ENCODE measurements around the gene CD24. TPM values are rescaled to one million over a fixed set of nuclear protein-coding genes. Genes with fewer than 3 reads are reported as not detected.

CD24 gene
- total and polyA plus RNA-seq, 2 of the 8 experiments (the other 6 are each of a cell fraction or from before 2014, with no cell fraction given): 2,134 to 2,327 TPM

- no peak overlapping the region for H2AK5ac ChIP-seq (ENCODE audit: low read depth, low read length)
- H3K14ac ChIP-seq (ENCODE audit: insufficient read length): no peak overlapping the region
- H3K23ac ChIP-seq (ENCODE audit: insufficient read length): no peak overlapping the region
- no peaks in the 10 kb centered on the region for H3K9me3 ChIP-seq (ENCODE audit: insufficient read depth in 2 of 2, low read depth in 1 of 2, low read length in 1 of 2)
- FAIRE-seq: no peak
- H3K18ac ChIP-seq (ENCODE audit: extremely low read depth, low read length): no peak overlapping the region
- DNase-seq (ENCODE audit: low read depth in 1 of 2, low spot score in 2 of 2): no peak
- no peak overlapping the region for H3K4me2 ChIP-seq (ENCODE audit: insufficient read depth in 1 of 2, low read depth in 2 of 2, low read length in 2 of 2)
- CTCF ChIA-PET (ENCODE audit: partially characterized antibody): interaction anchor here (0.8 to 1.4 kb wide), 4 partner anchors 10 to 58 kb away, joined by 3 to 7 read pairs (median 3); no protein-coding TSS in a partner anchor
- no peak overlapping the region for H4K8ac ChIP-seq (ENCODE audit: extremely low read depth, insufficient read depth, low read length)
- 94% methylated on average over 3 of the region's 3 CpGs; no CpG with 5 or more reads in 1 of the 2 experiments for WGBS, 2 experiments (ENCODE audit: extremely low coverage in 1 of 2, insufficient coverage in 1 of 2, insufficient read length in 1 of 2, insufficient replicate concordance in 2 of 2, low coverage in 1 of 2, low lambda C conversion rate in 2 of 2, missing lambda C conversion rate in 1 of 2)
- H3K27ac ChIP-seq (ENCODE audit: low read depth, low read length): no peak overlapping the region
- no peak overlapping the region for H3K4me3 ChIP-seq (ENCODE audit: extremely low read depth in 1 of 4, insufficient read depth in 2 of 4, low read depth in 3 of 4, low read length in 4 of 4)
- no peaks in the 10 kb centered on the region for H3K79me2 ChIP-seq (ENCODE audit: control insufficient read depth in 1 of 2, insufficient read depth in 2 of 2, low read length in 2 of 2)
- H2BK20ac ChIP-seq (ENCODE audit: low read length): no peak overlapping the region
- H3K23me2 ChIP-seq (ENCODE audit: low read depth, low read length): no peaks in the 10 kb centered on the region
- H3K79me1 ChIP-seq (ENCODE audit: low read depth, low read length): no peaks in the 10 kb centered on the region
- no peaks in the 10 kb centered on the region for H4K20me1 ChIP-seq (replicated peaks in 1 of 2; ENCODE audit: control insufficient read depth in 1 of 2, insufficient read depth in 2 of 2, low read length in 2 of 2)
- H2BK12ac ChIP-seq (ENCODE audit: low read depth, low read length): no peak overlapping the region
- H3K4me1 ChIP-seq (replicated peaks in 1 of 4; ENCODE audit: control insufficient read depth in 3 of 4, insufficient read depth in 4 of 4, low read length in 3 of 4): 0 out of 7 replicates have a peak, but pooled peaks cover 0 to 2% (median 0%) of the 10 kb centered on the region in 4 experiments
- H2BK5ac ChIP-seq (ENCODE audit: low read depth, low read length): no peak overlapping the region
- no peak overlapping the region for H2BK120ac ChIP-seq (replicated peaks; ENCODE audit: low read depth, low read length)
- H3K36me3 ChIP-seq (ENCODE audit: control insufficient read depth in 2 of 4, insufficient read depth in 4 of 4, low read length in 3 of 4): no peaks in the 10 kb centered on the region
- no peak overlapping the region for H3K56ac ChIP-seq (replicated peaks; ENCODE audit: insufficient read length, low read depth, low read length)
- POLR2A ChIA-PET (ENCODE audit: partially characterized antibody): no interaction called here
- H2AFZ ChIP-seq (ENCODE audit: low read length): 0 out of 2 replicates have a peak overlapping the region, but pooled peaks have one; percentile 48
- no peak overlapping the region for H4K5ac ChIP-seq (ENCODE audit: insufficient read length, low read depth, low read length)
- no peak overlapping the region for H4K91ac ChIP-seq (replicated peaks; ENCODE audit: insufficient read length, low read length)
- H2BK15ac ChIP-seq (ENCODE audit: low read length): no peak overlapping the region
- no peak overlapping the region for H3K9ac ChIP-seq (replicated peaks in 1 of 4; ENCODE audit: extremely low read depth in 1 of 4, low read depth in 3 of 4, low read length in 3 of 4)
- no peak overlapping the region for H3K4ac ChIP-seq (replicated peaks; ENCODE audit: insufficient read length, low read depth, low read length)
- no peaks in the 10 kb centered on the region for H3K27me3 ChIP-seq (replicated peaks in 1 of 4; ENCODE audit: control insufficient read depth in 3 of 4, extremely low read depth in 1 of 4, insufficient read depth in 3 of 4, low read length in 3 of 4)
Measured at GRCh38 chr6:106939208-106939607, 35.3 kb downstream of the CD24 start.

All from H1 (cell line).